NCI-H82 treated with DMSO at 0.1 percent for 48 hours (cell line): ENCODE measurements around the gene SLC2A4.
"Not testable (repeated sequence)": the region's sequence is repeated elsewhere in the genome, so short reads cannot be mapped to it uniquely, and the experiment has no call there.

Source experiments
- DNase-seq: peaks from one replicate; lab custom pipeline; 2025; ENCODE audit not compliant: unreplicated experiment; lab: John Stamatoyannopoulos, UW

SLC2A4 gene

GRCh38 chr17:7322520-7323194, 41.1 kb downstream of the SLC2A4 start:
- DNase-seq: no peak

GRCh38 chr17:7323731-7324437, 42.4 kb downstream of the SLC2A4 start:
- DNase-seq: no peak

GRCh38 chr17:7324438-7324779, 42.9 kb downstream of the SLC2A4 start:
- no peak for DNase-seq

GRCh38 chr17:7325031-7325528, 43.6 kb downstream of the SLC2A4 start:
- DNase-seq: no peak

GRCh38 chr17:7326186-7326585, 44.7 kb downstream of the SLC2A4 start:
- no peak for DNase-seq

- no peak for DNase-seq
Observed at GRCh38 chr17:7327056-7327455, 45.5 kb downstream of the SLC2A4 start.

GRCh38 chr17:7327501-7327900, 46.0 kb downstream of the SLC2A4 start:
- DNase-seq: no peak

GRCh38 chr17:7328009-7328408, 46.5 kb downstream of the SLC2A4 start:
- no peak for DNase-seq

GRCh38 chr17:7328840-7329373, 47.4 kb downstream of the SLC2A4 start, which contains the start of gene NEURL4:
Gene NEURL4 (minus strand): TSS chr17:7329335. CDS start chr17:7329312, 23 bp downstream.
- DNase-seq: no peak

- DNase-seq: peak; percentile 99
Observed at GRCh38 chr17:7329374-7329996, 48.0 kb downstream of the SLC2A4 start.

GRCh38 chr17:7329997-7330637, 48.6 kb downstream of the SLC2A4 start:
- peak; percentile 76 for DNase-seq

- no peak for DNase-seq
Observed at GRCh38 chr17:7330638-7331015, 49.1 kb downstream of the SLC2A4 start.

GRCh38 chr17:7332111-7332510, 50.6 kb downstream of the SLC2A4 start:
- DNase-seq: no peak

- DNase-seq: not testable (repeated sequence)
Observed at GRCh38 chr17:7332600-7333069, 51.1 kb downstream of the SLC2A4 start.

- DNase-seq: no peak
Observed at GRCh38 chr17:7334938-7335538, 53.5 kb downstream of the SLC2A4 start.

GRCh38 chr17:7335765-7336164, 54.2 kb downstream of the SLC2A4 start:
- DNase-seq: not testable (repeated sequence)

- no peak for DNase-seq
Observed at GRCh38 chr17:7336240-7337175, 55.0 kb downstream of the SLC2A4 start, which contains the start of gene ACAP1. Gene ACAP1 (plus strand): TSS chr17:7336529. CDS start chr17:7336735, 206 bp downstream.

- DNase-seq: not testable (repeated sequence)
Observed at GRCh38 chr17:7337600-7337999, 56.1 kb downstream of the SLC2A4 start.
